Panc1 (cell line): ENCODE data around the gene MALSU1. TPM values are rescaled to one million over a fixed set of nuclear protein-coding genes. Genes with fewer than 3 reads are reported as not detected.

Experiments
- ATAC-seq: fragments of 200-7000 bp; cut with Tn5 transposase; 2 replicates; pipeline ENCODE4 v1.9.1; 2020; ENCODE audit warnings: mild to moderate bottlenecking, moderate library complexity
- BruUV-seq: library from RNA; stranded (reverse); fragments of 400-500 nt; replicated peaks from 2 replicates; lab custom pipeline; 2021; lab: Mats Ljungman, UMichigan
- CTCF ChIA-PET: fragments of 300-600 bp; sonication (Branson Sonifier 250); formaldehyde crosslinking; loops from one replicate; lab custom pipeline; 2022; ENCODE audit warnings: antibody characterized with exemption; lab: Charles Lee
- POLR2A ChIA-PET: fragments of 300-600 bp; sonication (Branson Sonifier 250); formaldehyde crosslinking; loops from one replicate; lab custom pipeline; 2022; ENCODE audit warnings: antibody characterized with exemption; lab: Charles Lee
- DNase-seq: peaks from one replicate; pipeline ENCODE4 v3.0.0-alpha.2; 2010; ENCODE audit warnings: low read depth, low spot score
- H3K27ac ChIP-seq: 2 replicates; pipeline ENCODE4 v1.5.1; 2011; ENCODE audit warnings: mild to moderate bottlenecking, low read length, inconsistent platforms
- H3K27me3 ChIP-seq: fragments of 200-500 bp; sonication (Bioruptor generic); 2 replicates; pipeline ENCODE4 v1.6.0; 2014; ENCODE audit warnings: low read length, inconsistent platforms; ENCODE audit not compliant: control insufficient read depth, insufficient read depth
- H3K36me3 ChIP-seq: fragments of 200-500 bp; sonication (Bioruptor generic); 2 replicates; pipeline ENCODE4 v1.5.1; 2014; ENCODE audit warnings: inconsistent platforms, mild to moderate bottlenecking, low read length, moderate library complexity; ENCODE audit not compliant: control insufficient read depth, insufficient read depth
- H3K4me1 ChIP-seq: 2 replicates; pipeline ENCODE4 v1.5.1; 2011; ENCODE audit warnings: inconsistent platforms, mild to moderate bottlenecking, low read length, moderate library complexity; ENCODE audit not compliant: control insufficient read depth, insufficient read depth
- H3K4me3 ChIP-seq, 2 experiments: 2 replicates each; pipeline ENCODE4 v1.5.1; 2011 to 2012; ENCODE audit warnings: low read depth in 2 of 2, low read length in 2 of 2, mild to moderate bottlenecking in 2 of 2, inconsistent platforms in 1 of 2, moderate library complexity in 1 of 2
- H3K9me3 ChIP-seq: fragments of 200-500 bp; sonication (Bioruptor generic); 2 replicates; pipeline ENCODE4 v1.5.1; 2014; ENCODE audit warnings: low read depth, mild to moderate bottlenecking, inconsistent platforms, low read length, moderate library complexity; ENCODE audit not compliant: control insufficient read depth, insufficient read depth
- POLR2AphosphoS5 ChIP-seq: IDR thresholded peaks from 2 replicates; pipeline ENCODE4 v1.6.1; 2012; ENCODE audit warnings: mild to moderate bottlenecking, low read depth, low read length, moderate library complexity
- SIN3A ChIP-seq: IDR thresholded peaks from 2 replicates; pipeline ENCODE4 v1.6.1; 2012; ENCODE audit warnings: low read depth, mild to moderate bottlenecking, low read length, moderate library complexity, borderline replicate concordance; ENCODE audit not compliant: insufficient read depth
- TCF7L2 ChIP-seq: IDR thresholded peaks from 2 replicates; pipeline ENCODE4 v1.6.1; 2011; ENCODE audit warnings: mild to moderate bottlenecking, low read depth, low read length, inconsistent platforms
- in situ Hi-C: cut with HindIII; loops from 2 replicates; pipeline ENCODE4 v1.10.0; 2016; ENCODE audit warnings: low sequenced_read_pairs, low pct_unique_long_range_greater_than_20kb
- intact Hi-C: fragments of 100-400 bp; cut with micrococcal nuclease; formaldehyde crosslinking; loops from one replicate; pipeline ENCODE4 v1.10.0; 2022; ENCODE audit not compliant: unreplicated experiment
- total RNA-seq: library from RNA; stranded (reverse); gene quantifications from one replicate; pipeline ENCODE4 v1.2.1, GENCODE V29; 2021; ENCODE audit not compliant: unreplicated experiment
- TF ChIP-seq, protein P1 (sequence below), 2 experiments: IDR thresholded peaks; 2 replicates each; pipeline ENCODE4 v1.6.1; 2011 to 2012; ENCODE audit warnings: low read depth in 2 of 2, control low read depth in 1 of 2, low read length in 1 of 2, mild to moderate bottlenecking in 1 of 2, moderate library complexity in 1 of 2; ENCODE audit not compliant: insufficient read depth in 1 of 2
- TF ChIP-seq, protein P2 (sequence below): fragments of 450-650 bp; IDR thresholded peaks from 2 replicates; pipeline ENCODE4 v1.5.1; 2017; ENCODE audit warnings: mild to moderate bottlenecking

The MALSU1 gene
- total RNA-seq, 1 experiment from 2014 or later = 111 TPM

DNA sequence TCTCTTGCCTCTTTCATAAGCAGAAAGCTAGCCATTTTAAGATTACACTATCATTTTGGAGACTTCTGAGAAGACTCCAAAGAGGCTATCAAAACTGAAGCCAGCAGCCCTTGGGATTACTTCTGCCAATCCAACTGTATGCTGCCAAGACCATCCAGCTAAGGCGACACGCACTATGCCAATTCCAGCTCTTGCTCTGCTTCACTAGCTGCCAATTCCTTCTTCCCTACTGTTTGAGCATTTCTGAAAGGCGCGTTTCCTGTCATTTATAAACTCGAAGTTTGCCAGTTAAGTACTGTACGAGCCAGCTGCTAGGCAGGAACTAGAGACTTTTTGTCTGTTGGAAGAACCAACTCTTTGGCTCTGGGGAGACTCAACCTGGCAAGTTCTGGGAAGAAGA lies 36.5 kb downstream of the MALSU1 start:
- peaks cover 14% of the 10 kb centered on the region; the same call in 1 of the 2 replicates for H3K9me3 ChIP-seq
- H3K27me3 ChIP-seq = no peaks in the 10 kb centered on the region
- CTCF ChIA-PET = interaction anchor here (0.7 kb wide), 1 partner anchor 50 kb away, joined by 4 read pairs; no protein-coding TSS in a partner anchor
- H3K4me3 ChIP-seq = no peak overlapping the region
- peak overlapping the region; percentile 60 for H3K27ac ChIP-seq
- intact Hi-C loops (no loop called here), in situ Hi-C loops (no loop called here)
- POLR2A ChIA-PET = interaction anchor here (0.6 to 0.7 kb wide), 2 partner anchors 14 to 1232 kb away, joined by 3 to 15 read pairs; no protein-coding TSS in a partner anchor
- ATAC-seq = no peak
- H3K36me3 ChIP-seq = peaks cover 21% of the 10 kb centered on the region
- H3K4me1 ChIP-seq = peaks cover 53% of the 10 kb centered on the region
- TF ChIP-seq POLR2AphosphoS5 (no peak), TCF7L2 (no peak), SIN3A (no peak)
- TF ChIP-seq, protein P1, sequence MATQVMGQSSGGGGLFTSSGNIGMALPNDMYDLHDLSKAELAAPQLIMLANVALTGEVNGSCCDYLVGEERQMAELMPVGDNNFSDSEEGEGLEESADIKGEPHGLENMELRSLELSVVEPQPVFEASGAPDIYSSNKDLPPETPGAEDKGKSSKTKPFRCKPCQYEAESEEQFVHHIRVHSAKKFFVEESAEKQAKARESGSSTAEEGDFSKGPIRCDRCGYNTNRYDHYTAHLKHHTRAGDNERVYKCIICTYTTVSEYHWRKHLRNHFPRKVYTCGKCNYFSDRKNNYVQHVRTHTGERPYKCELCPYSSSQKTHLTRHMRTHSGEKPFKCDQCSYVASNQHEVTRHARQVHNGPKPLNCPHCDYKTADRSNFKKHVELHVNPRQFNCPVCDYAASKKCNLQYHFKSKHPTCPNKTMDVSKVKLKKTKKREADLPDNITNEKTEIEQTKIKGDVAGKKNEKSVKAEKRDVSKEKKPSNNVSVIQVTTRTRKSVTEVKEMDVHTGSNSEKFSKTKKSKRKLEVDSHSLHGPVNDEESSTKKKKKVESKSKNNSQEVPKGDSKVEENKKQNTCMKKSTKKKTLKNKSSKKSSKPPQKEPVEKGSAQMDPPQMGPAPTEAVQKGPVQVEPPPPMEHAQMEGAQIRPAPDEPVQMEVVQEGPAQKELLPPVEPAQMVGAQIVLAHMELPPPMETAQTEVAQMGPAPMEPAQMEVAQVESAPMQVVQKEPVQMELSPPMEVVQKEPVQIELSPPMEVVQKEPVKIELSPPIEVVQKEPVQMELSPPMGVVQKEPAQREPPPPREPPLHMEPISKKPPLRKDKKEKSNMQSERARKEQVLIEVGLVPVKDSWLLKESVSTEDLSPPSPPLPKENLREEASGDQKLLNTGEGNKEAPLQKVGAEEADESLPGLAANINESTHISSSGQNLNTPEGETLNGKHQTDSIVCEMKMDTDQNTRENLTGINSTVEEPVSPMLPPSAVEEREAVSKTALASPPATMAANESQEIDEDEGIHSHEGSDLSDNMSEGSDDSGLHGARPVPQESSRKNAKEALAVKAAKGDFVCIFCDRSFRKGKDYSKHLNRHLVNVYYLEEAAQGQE (IDR thresholded peaks at IDR 0.05; ENCODE audit: insufficient read depth in 1 of 2, low read depth in 2 of 2, low read length in 1 of 2) = no peak
- no TSS peak for BruUV-seq
- DNase-seq = no peak

DNA sequence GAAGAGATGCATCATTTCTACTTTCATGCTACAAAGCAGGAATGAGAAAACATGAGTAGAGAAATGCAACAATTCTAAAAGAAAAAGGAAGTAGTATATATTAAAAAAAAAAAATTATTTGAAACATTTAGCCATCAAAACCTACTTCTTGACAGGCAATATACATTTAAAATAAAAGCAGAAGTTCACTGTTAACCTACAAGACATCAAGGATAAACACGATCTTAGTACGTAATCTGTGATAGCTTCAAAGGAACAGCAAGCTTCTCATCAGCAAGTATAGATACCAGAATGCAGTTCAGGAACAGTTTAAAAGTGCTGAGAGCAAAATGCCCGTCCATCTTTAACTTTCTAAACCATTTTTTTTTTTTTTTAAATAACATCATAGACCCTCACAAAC lies 36.9 kb downstream of the MALSU1 start:
- in situ Hi-C loops = no loop called here
- Histone ChIP-seq H3K27ac (peak overlapping the region; percentile 60), H3K27me3 (no peaks in the 10 kb centered on the region), H3K4me3 (no peak overlapping the region), H3K9me3 (peaks cover 14% of the 10 kb centered on the region; the same call in 1 of the 2 replicates), H3K36me3 (peaks cover 21% of the 10 kb centered on the region), H3K4me1 (peaks cover 53% of the 10 kb centered on the region)
- ATAC-seq (no peak), DNase-seq (no peak)
- no TSS peak for BruUV-seq
- intact Hi-C loops = no loop called here
- CTCF ChIA-PET = no interaction called here
- TF ChIP-seq SIN3A (no peak), POLR2AphosphoS5 (no peak), TCF7L2 (no peak)
- TF ChIP-seq, protein P1 (IDR thresholded peaks at IDR 0.05; ENCODE audit: insufficient read depth in 1 of 2, low read depth in 2 of 2, low read length in 1 of 2) = no peak
- TF ChIP-seq, protein P2, sequence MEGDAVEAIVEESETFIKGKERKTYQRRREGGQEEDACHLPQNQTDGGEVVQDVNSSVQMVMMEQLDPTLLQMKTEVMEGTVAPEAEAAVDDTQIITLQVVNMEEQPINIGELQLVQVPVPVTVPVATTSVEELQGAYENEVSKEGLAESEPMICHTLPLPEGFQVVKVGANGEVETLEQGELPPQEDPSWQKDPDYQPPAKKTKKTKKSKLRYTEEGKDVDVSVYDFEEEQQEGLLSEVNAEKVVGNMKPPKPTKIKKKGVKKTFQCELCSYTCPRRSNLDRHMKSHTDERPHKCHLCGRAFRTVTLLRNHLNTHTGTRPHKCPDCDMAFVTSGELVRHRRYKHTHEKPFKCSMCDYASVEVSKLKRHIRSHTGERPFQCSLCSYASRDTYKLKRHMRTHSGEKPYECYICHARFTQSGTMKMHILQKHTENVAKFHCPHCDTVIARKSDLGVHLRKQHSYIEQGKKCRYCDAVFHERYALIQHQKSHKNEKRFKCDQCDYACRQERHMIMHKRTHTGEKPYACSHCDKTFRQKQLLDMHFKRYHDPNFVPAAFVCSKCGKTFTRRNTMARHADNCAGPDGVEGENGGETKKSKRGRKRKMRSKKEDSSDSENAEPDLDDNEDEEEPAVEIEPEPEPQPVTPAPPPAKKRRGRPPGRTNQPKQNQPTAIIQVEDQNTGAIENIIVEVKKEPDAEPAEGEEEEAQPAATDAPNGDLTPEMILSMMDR = no peak
- POLR2A ChIA-PET = interaction anchor here (0.6 kb wide), 1 partner anchor 14 kb away, joined by 3 read pairs; no protein-coding TSS in a partner anchor
